ENCODE data around the gene QTRT2.

DNA sequence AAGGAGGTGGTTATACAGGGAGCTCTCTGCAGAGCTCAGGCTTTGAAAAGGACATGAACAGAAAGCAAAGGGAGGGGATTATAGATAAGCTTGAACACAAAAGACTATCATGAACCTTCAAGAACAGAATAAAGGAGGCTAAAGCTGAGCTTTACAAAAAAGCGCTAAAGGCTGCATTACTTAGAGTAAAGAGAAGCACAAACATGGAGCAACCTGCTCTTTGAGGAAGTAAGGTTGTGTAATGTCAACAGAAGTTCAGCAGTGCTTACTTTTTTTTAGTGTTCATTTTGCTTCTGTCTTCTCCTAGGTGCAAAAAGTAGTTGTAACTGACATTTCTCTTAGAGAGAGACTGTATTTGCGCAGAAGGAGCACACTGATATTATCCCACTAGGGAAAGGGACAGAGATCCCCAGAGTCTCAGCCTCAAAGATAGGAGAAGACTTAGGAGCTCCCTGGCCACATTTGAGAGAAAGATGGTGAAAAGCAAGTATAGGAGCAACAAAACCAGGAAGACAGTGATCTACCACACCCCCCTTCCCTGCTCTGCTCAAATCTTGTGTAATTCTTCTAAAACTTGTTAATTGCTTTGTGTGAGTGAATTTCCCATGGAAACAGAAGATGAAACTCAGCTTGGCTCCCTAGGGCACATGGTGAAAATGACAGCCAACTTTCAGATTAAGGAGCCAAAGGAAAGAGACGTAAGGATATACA lies 54.7 kb downstream of the QTRT2 start:
- TF ChIP-seq POLR2A (IDR thresholded peaks at IDR 0.05; ENCODE audit: low read length) = no peak
- TF ChIP-seq GATA1 (IDR thresholded peaks at IDR 0.05; ENCODE audit: low read depth, low read length) = no peak
